HepG2 (cell line): ENCODE data around the gene FMR1. TPM values are rescaled to one million over a fixed set of nuclear protein-coding genes. Genes with fewer than 3 reads are reported as not detected.

ENCODE experiments used
- ATAC-seq: fragments of 200-7000 bp; cut with Tn5 transposase; 3 replicates; pipeline ENCODE4 v1.9.1; 2020; ENCODE audit warnings: mild to moderate bottlenecking, moderate library complexity
- BruUV-seq: library from RNA; stranded (reverse); fragments of 400-500 nt; replicated peaks from 2 replicates; lab custom pipeline; 2021; lab: Mats Ljungman, UMichigan
- CTCF ChIA-PET: fragments of 300-600 bp; formaldehyde crosslinking; extraction: SDS; loops from one replicate; lab custom pipeline; 2021; ENCODE audit warnings: low total read pairs, inconsistent platforms, low intra/inter-chr PET ratio; lab: Yijun Ruan, JAX
- POLR2A ChIA-PET: fragments of 350-600 bp; sonication (Branson Sonifier 250); formaldehyde crosslinking; loops from one replicate; lab custom pipeline; 2020; ENCODE audit warnings: antibody characterized with exemption, inconsistent platforms; lab: Yijun Ruan, JAX
- DNase-seq: peaks from one replicate; pipeline ENCODE4 v3.0.0-alpha.2; 2015; ENCODE audit warnings: low spot score
- FAIRE-seq: peaks from 3 replicates; lab custom pipeline; 2011; peaks lifted over from hg19 to GRCh38; lab: Jason Lieb, UNC
- H2AFZ ChIP-seq: one replicate; pipeline ENCODE4 v1.6.1; 2011; ENCODE audit warnings: low read length, inconsistent platforms
- H3K27ac ChIP-seq: fragments of 300-600 bp; 3 replicates; pipeline ENCODE4 v1.8.0; 2011; ENCODE audit warnings: mixed run types, mild to moderate bottlenecking, mixed read lengths, low read length, inconsistent platforms; ENCODE audit not compliant: insufficient read depth; ENCODE audit errors: extremely low read length
- H3K27me3 ChIP-seq, 2 experiments: fragments of 200-600 bp in 1 of 2; 2 replicates in 1 of 2; 3 replicates in 1 of 2; pipeline versions ENCODE4 v1.6.0 to v1.8.0; 2011; ENCODE audit warnings: low read length in 2 of 2, mild to moderate bottlenecking in 2 of 2, moderate library complexity in 2 of 2, inconsistent platforms in 1 of 2; ENCODE audit not compliant: insufficient read depth in 2 of 2, control insufficient read depth in 1 of 2
- H3K36me3 ChIP-seq, 2 experiments: fragments of 200-600 bp in 1 of 2; replicated peaks in 1 of 2; 2 replicates in 1 of 2; 3 replicates in 1 of 2; pipeline versions ENCODE4 v1.5.1 to v1.8.0; 2011; ENCODE audit warnings: low read length in 2 of 2, inconsistent platforms in 1 of 2; ENCODE audit not compliant: insufficient read depth in 2 of 2, control insufficient read depth in 1 of 2
- H3K4me1 ChIP-seq: 2 replicates; pipeline ENCODE4 v1.5.1; 2012; ENCODE audit warnings: low read length, inconsistent platforms; ENCODE audit not compliant: insufficient read depth
- H3K4me2 ChIP-seq: 2 replicates; pipeline ENCODE4 v1.6.0; 2011; ENCODE audit warnings: low read depth, low read length, inconsistent platforms
- H3K4me3 ChIP-seq, 3 experiments: fragments of 200-600 bp in 1 of 3; sonication (generic), shearing (Covaris generic) in 1 of 3; replicated peaks in 1 of 3; 2 replicates each; pipeline ENCODE4 v1.5.1; 2011 to 2016; ENCODE audit warnings: low read length in 3 of 3, inconsistent platforms in 2 of 3, low read depth in 2 of 3, mild to moderate bottlenecking in 2 of 3, control low read depth in 1 of 3, mixed read lengths in 1 of 3; ENCODE audit not compliant: insufficient read depth in 1 of 3
- H3K79me2 ChIP-seq: one replicate; pipeline ENCODE4 v1.6.1; 2011; ENCODE audit warnings: low read length, inconsistent platforms; ENCODE audit not compliant: insufficient read depth
- H3K9ac ChIP-seq: 2 replicates; pipeline ENCODE4 v1.6.0; 2011; ENCODE audit warnings: mild to moderate bottlenecking, low read depth, low read length, inconsistent platforms; ENCODE audit not compliant: insufficient read depth
- H3K9me3 ChIP-seq: 2 replicates; pipeline ENCODE4 v1.5.1; 2012; ENCODE audit warnings: mild to moderate bottlenecking, low read length
- H4K20me1 ChIP-seq: 2 replicates; pipeline ENCODE4 v1.6.0; 2011; ENCODE audit warnings: inconsistent platforms, mild to moderate bottlenecking, low read length, moderate library complexity; ENCODE audit not compliant: insufficient read depth
- DNMT3B ChIP-seq: conservative IDR thresholded peaks from 2 replicates; pipeline ENCODE4 v1.6.1; 2016; ENCODE audit warnings: missing biosample characterization, control low read depth
- FOXA3 ChIP-seq: IDR thresholded peaks from 2 replicates; pipeline ENCODE4 v1.6.1; 2016; ENCODE audit warnings: missing genetic modification reagents, missing compliant biosample characterization
- HMGA1 ChIP-seq: sonication (generic); formaldehyde crosslinking; conservative IDR thresholded peaks from 2 replicates; pipeline ENCODE4 v1.4.0; 2020; ENCODE audit warnings: missing genetic modification reagents
- KAT2B ChIP-seq: fragments of 150-350 bp; IDR thresholded peaks from 2 replicates; pipeline ENCODE4 v1.6.1; 2014; ENCODE audit warnings: low read depth, low read length, borderline replicate concordance
- MIER3 ChIP-seq: IDR thresholded peaks from 2 replicates; pipeline ENCODE4 v1.6.1; 2016; ENCODE audit warnings: missing compliant biosample characterization, borderline replicate concordance
- NCOA2 ChIP-seq: sonication (generic); formaldehyde crosslinking; IDR thresholded peaks from 2 replicates; pipeline ENCODE4 v1.8.0; 2022; ENCODE audit warnings: inconsistent platforms
- ONECUT2 ChIP-seq: sonication (generic); formaldehyde crosslinking; IDR thresholded peaks from 2 replicates; pipeline ENCODE4 v1.4.0; 2020; ENCODE audit warnings: missing genetic modification reagents
- PHF8 ChIP-seq: sonication (generic); formaldehyde crosslinking; IDR thresholded peaks from 2 replicates; pipeline ENCODE4 v1.5.0; 2020; ENCODE audit warnings: missing genetic modification reagents
- SMARCC2 ChIP-seq: fragments of 450-650 bp; IDR thresholded peaks from 2 replicates; pipeline ENCODE4 v1.6.1; 2017; ENCODE audit warnings: antibody characterized with exemption, mild to moderate bottlenecking
- SOX5 ChIP-seq: IDR thresholded peaks from 2 replicates; pipeline ENCODE4 v1.6.1; 2016; ENCODE audit warnings: borderline replicate concordance
- SRF ChIP-seq: IDR thresholded peaks from 2 replicates; pipeline ENCODE4 v1.6.1; 2011; ENCODE audit warnings: mild to moderate bottlenecking, low read depth, low read length, moderate library complexity
- TOPORS ChIP-seq: sonication (generic); formaldehyde crosslinking; IDR thresholded peaks from 2 replicates; pipeline ENCODE4 v1.8.0; 2023; ENCODE audit warnings: mild to moderate bottlenecking, missing genetic modification reagents
- ZBTB2 ChIP-seq: sonication (generic); formaldehyde crosslinking; IDR thresholded peaks from 2 replicates; pipeline ENCODE4 v1.8.0; 2022; ENCODE audit warnings: low read depth, missing genetic modification reagents
- ZFYVE20 ChIP-seq: sonication (generic); formaldehyde crosslinking; IDR thresholded peaks from 2 replicates; pipeline ENCODE4 v1.8.0; 2023; ENCODE audit warnings: low read depth, mild to moderate bottlenecking, moderate library complexity, missing genetic modification reagents, borderline replicate concordance
- ZGPAT ChIP-seq: IDR thresholded peaks from 2 replicates; pipeline ENCODE4 v1.6.1; 2016; ENCODE audit warnings: mild to moderate bottlenecking
- ZNF234 ChIP-seq: sonication (generic); formaldehyde crosslinking; conservative IDR thresholded peaks from 2 replicates; pipeline ENCODE4 v1.5.1; 2020; ENCODE audit warnings: mild to moderate bottlenecking, missing genetic modification reagents
- ZNF644 ChIP-seq: IDR thresholded peaks from 2 replicates; pipeline ENCODE4 v1.6.1; 2016; ENCODE audit warnings: low read depth
- ZSCAN20 ChIP-seq: sonication (generic); formaldehyde crosslinking; IDR thresholded peaks from 2 replicates; pipeline ENCODE4 v1.4.0; 2020; ENCODE audit warnings: missing genetic modification reagents, mild to moderate bottlenecking, borderline replicate concordance
- WGBS: methylation state at CpG from one replicate; pipeline ENCODE4 v1.1.6; 2017; ENCODE audit warnings: low lambda C conversion rate; 5-methylcytosine and 5-hydroxymethylcytosine counted together
- in situ Hi-C: cut with HindIII; loops from 2 replicates; pipeline ENCODE4 v1.10.0; 2017; ENCODE audit warnings: low pct_unique_long_range_greater_than_20kb; ENCODE audit not compliant: extremely low pct_ligation_motif_present
- intact Hi-C: fragments of 100-400 bp; cut with micrococcal nuclease; formaldehyde crosslinking; loops from one replicate; pipeline ENCODE4 v1.10.0; 2022; ENCODE audit not compliant: unreplicated experiment
- polyA plus RNA-seq, 8 experiments: library from polyadenylated mRNA; depleted of rRNA in 3 of 8; stranded (reverse) in 7 of 8; unstranded in 1 of 8; fragments of >200 nt; fragmentation: Illumina TruSeq in 4 of 8; extraction: Trizol in 4 of 8; gene quantifications; 2 replicates each; pipeline versions ENCODE4 v1.2.1 to v1.2.3, GENCODE V29; 2011 to 2016; ENCODE audit warnings: low read depth in 4 of 8, missing spikeins in 1 of 8, mixed read lengths in 1 of 8; ENCODE audit not compliant: insufficient read depth in 1 of 8
- total RNA-seq, 5 experiments: library from RNA; depleted of rRNA; stranded (reverse); fragments of >200 nt; fragmentation: Illumina TruSeq; extraction: Trizol; gene quantifications; 2 replicates each; pipeline ENCODE4 v1.2.3, GENCODE V29; 2016; ENCODE audit warnings: low read depth in 1 of 5
- TF ChIP-seq, protein P1 (sequence below): sonication (generic); formaldehyde crosslinking; IDR thresholded peaks from 2 replicates; pipeline ENCODE4 v1.4.0; 2020; ENCODE audit warnings: missing genetic modification reagents
- TF ChIP-seq, protein P2 (sequence below): sonication (generic); formaldehyde crosslinking; IDR thresholded peaks from 2 replicates; pipeline ENCODE4 v1.4.0; 2020; ENCODE audit warnings: missing genetic modification reagents

FMR1 gene
- total and polyA plus RNA-seq, 2 of the 13 experiments (the other 11 are each of a cell fraction or from before 2014, with no cell fraction given) = 27.8 to 49.6 TPM

DNA sequence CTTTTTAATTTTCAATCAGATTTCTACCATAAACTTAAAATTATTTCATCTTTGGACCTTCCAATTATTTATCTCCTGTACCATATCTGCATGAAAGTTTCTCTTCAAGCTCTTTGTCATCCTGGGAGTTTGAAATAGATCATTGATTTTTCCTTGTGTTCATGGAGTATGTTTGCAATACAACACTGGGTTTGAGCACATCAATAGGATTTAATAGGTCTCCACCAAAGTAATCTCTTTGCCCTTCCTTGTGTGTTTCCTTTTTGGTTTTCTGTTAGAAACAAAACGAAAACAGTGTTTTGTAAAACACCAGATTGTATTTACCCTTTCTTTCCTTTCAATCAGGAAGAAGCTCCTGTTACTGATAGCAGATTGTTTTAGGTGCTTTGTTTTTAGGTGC lies 11.9 kb downstream of the FMR1 start:
- H3K9ac ChIP-seq = no peak overlapping the region
- no peak overlapping the region for H3K4me3 ChIP-seq
- 0 out of 2 replicates have a peak overlapping the region, but pooled peaks have one; percentile 7 for H3K4me2 ChIP-seq
- no peaks in the 10 kb centered on the region for H3K27me3 ChIP-seq
- WGBS = 15% methylated on average over 1 of the region's 1 CpG
- H3K79me2 ChIP-seq = peaks cover 58% of the 10 kb centered on the region
- no TSS peak for BruUV-seq
- intact Hi-C loops (no loop called here), in situ Hi-C loops (no loop called here)
- POLR2A ChIA-PET = interaction anchor here (1.0 kb wide), 1 partner anchor 39 kb away, joined by 4 read pairs; no protein-coding TSS in a partner anchor
- peaks cover 60% of the 10 kb centered on the region for H3K4me1 ChIP-seq
- ATAC-seq = peak; percentile 88
- no peaks in the 10 kb centered on the region for H3K9me3 ChIP-seq
- peak; percentile 57 for FAIRE-seq
- CTCF ChIA-PET = no interaction called here
- no peak overlapping the region for H2AFZ ChIP-seq
- peaks cover 12% of the 10 kb centered on the region for H4K20me1 ChIP-seq
- peak overlapping the region; percentile 52 for H3K27ac ChIP-seq
- DNase-seq = no peak
- H3K36me3 ChIP-seq = peaks cover 2 to 3% of the 10 kb centered on the region in 2 experiments; a peak in 1 of 5 replicates
- TF ChIP-seq TOPORS (CRISPR knock-in tag) (no peak), KAT2B (0 out of 2 replicates have a peak, but pooled peaks have one; percentile 13), ZNF644 (CRISPR knock-in tag) (no peak), DNMT3B (CRISPR knock-in tag) (no peak), HMGA1 (CRISPR knock-in tag) (no peak), FOXA3 (CRISPR knock-in tag) (peak; percentile 41; the same call in 1 of the 2 replicates), MIER3 (CRISPR knock-in tag) (no peak), ONECUT2 (CRISPR knock-in tag) (peak; percentile 71; the same call in 1 of the 2 replicates), SRF (no peak), ZBTB2 (no peak), ZSCAN20 (CRISPR knock-in tag) (no peak), ZFYVE20 (CRISPR knock-in tag) (no peak), NCOA2 (0 out of 2 replicates have a peak, but pooled peaks have one; percentile 24), SOX5 (CRISPR knock-in tag) (peak; percentile 46; the same call in 1 of the 2 replicates), SMARCC2 (no peak), PHF8 (CRISPR knock-in tag) (no peak), ZNF234 (CRISPR knock-in tag) (no peak), ZGPAT (CRISPR knock-in tag) (0 out of 2 replicates have a peak, but pooled peaks have one; percentile 29)
- TF ChIP-seq, protein P1, sequence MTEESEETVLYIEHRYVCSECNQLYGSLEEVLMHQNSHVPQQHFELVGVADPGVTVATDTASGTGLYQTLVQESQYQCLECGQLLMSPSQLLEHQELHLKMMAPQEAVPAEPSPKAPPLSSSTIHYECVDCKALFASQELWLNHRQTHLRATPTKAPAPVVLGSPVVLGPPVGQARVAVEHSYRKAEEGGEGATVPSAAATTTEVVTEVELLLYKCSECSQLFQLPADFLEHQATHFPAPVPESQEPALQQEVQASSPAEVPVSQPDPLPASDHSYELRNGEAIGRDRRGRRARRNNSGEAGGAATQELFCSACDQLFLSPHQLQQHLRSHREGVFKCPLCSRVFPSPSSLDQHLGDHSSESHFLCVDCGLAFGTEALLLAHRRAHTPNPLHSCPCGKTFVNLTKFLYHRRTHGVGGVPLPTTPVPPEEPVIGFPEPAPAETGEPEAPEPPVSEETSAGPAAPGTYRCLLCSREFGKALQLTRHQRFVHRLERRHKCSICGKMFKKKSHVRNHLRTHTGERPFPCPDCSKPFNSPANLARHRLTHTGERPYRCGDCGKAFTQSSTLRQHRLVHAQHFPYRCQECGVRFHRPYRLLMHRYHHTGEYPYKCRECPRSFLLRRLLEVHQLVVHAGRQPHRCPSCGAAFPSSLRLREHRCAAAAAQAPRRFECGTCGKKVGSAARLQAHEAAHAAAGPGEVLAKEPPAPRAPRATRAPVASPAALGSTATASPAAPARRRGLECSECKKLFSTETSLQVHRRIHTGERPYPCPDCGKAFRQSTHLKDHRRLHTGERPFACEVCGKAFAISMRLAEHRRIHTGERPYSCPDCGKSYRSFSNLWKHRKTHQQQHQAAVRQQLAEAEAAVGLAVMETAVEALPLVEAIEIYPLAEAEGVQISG (CRISPR knock-in tag) = no peak
- TF ChIP-seq, protein P2, sequence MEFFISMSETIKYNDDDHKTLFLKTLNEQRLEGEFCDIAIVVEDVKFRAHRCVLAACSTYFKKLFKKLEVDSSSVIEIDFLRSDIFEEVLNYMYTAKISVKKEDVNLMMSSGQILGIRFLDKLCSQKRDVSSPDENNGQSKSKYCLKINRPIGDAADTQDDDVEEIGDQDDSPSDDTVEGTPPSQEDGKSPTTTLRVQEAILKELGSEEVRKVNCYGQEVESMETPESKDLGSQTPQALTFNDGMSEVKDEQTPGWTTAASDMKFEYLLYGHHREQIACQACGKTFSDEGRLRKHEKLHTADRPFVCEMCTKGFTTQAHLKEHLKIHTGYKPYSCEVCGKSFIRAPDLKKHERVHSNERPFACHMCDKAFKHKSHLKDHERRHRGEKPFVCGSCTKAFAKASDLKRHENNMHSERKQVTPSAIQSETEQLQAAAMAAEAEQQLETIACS = no peak
